Trophoblast cell (in vitro differentiated cells and primary cell): ENCODE measurements around the gene FRMPD4.

ENCODE experiments used
- DNase-seq, 2 donors: peaks; one replicate each; pipeline ENCODE4 v3.0.0-alpha.2; 2016
- H2AFZ ChIP-seq: 2 replicates; pipeline ENCODE4 v1.6.1; 2013; ENCODE audit warnings: low read length, moderate library complexity, mild to moderate bottlenecking; ENCODE audit not compliant: insufficient read depth, poor library complexity
- H2AK5ac ChIP-seq: 2 replicates; pipeline ENCODE4 v1.6.1; 2013; ENCODE audit warnings: mild to moderate bottlenecking, low read length
- H2BK120ac ChIP-seq: 2 replicates; pipeline ENCODE4 v1.6.1; 2013; ENCODE audit warnings: low read length, mild to moderate bottlenecking, moderate library complexity; ENCODE audit not compliant: insufficient read depth, poor library complexity
- H2BK12ac ChIP-seq: 2 replicates; pipeline ENCODE4 v1.6.1; 2013; ENCODE audit warnings: mild to moderate bottlenecking, low read length, moderate library complexity
- H2BK5ac ChIP-seq: 2 replicates; pipeline ENCODE4 v1.6.1; 2013; ENCODE audit warnings: low read length, low read depth, moderate library complexity, mild to moderate bottlenecking; ENCODE audit not compliant: poor library complexity
- H3K14ac ChIP-seq: 2 replicates; pipeline ENCODE4 v1.6.1; 2013; ENCODE audit warnings: mild to moderate bottlenecking, low read length
- H3K18ac ChIP-seq: 2 replicates; pipeline ENCODE4 v1.6.1; 2013; ENCODE audit warnings: mild to moderate bottlenecking, low read length
- H3K23ac ChIP-seq: 2 replicates; pipeline ENCODE4 v1.6.1; 2013; ENCODE audit warnings: low read length
- H3K27ac ChIP-seq: 2 replicates; pipeline ENCODE4 v1.5.1; 2013; ENCODE audit warnings: low read depth, mild to moderate bottlenecking, inconsistent platforms, low read length, moderate library complexity
- H3K27me3 ChIP-seq: 2 replicates; pipeline ENCODE4 v1.6.1; 2013; ENCODE audit warnings: inconsistent platforms, mild to moderate bottlenecking, low read length, moderate library complexity; ENCODE audit not compliant: insufficient read depth
- H3K36me3 ChIP-seq, 2 experiments: 1 replicate in 1 of 2; 2 replicates in 1 of 2; pipeline ENCODE4 v1.6.1; 2013; ENCODE audit warnings: low read length in 2 of 2, mild to moderate bottlenecking in 2 of 2, moderate library complexity in 1 of 2; ENCODE audit not compliant: insufficient read depth in 2 of 2, control insufficient read depth in 1 of 2
- H3K4ac ChIP-seq: 2 replicates; pipeline ENCODE4 v1.6.1; 2013; ENCODE audit warnings: low read depth, mild to moderate bottlenecking, low read length, moderate library complexity
- H3K4me1 ChIP-seq, 2 experiments: 1 replicate in 1 of 2; 2 replicates in 1 of 2; pipeline ENCODE4 v1.6.1; 2013; ENCODE audit warnings: low read length in 2 of 2, mild to moderate bottlenecking in 2 of 2, moderate library complexity in 1 of 2; ENCODE audit not compliant: insufficient read depth in 2 of 2, control insufficient read depth in 1 of 2
- H3K4me2 ChIP-seq: 2 replicates; pipeline ENCODE4 v1.6.1; 2013; ENCODE audit warnings: inconsistent platforms, mild to moderate bottlenecking, low read length, moderate library complexity
- H3K4me3 ChIP-seq: 2 replicates; pipeline ENCODE4 v1.5.1; 2013; ENCODE audit warnings: mild to moderate bottlenecking, low read depth, low read length, inconsistent platforms
- H3K79me1 ChIP-seq: one replicate; pipeline ENCODE4 v1.6.1; 2013; ENCODE audit warnings: low read length
- H3K79me2 ChIP-seq: 2 replicates; pipeline ENCODE4 v1.6.1; 2013; ENCODE audit warnings: low read length, mild to moderate bottlenecking; ENCODE audit not compliant: control insufficient read depth, insufficient read depth, poor library complexity
- H3K9ac ChIP-seq: 2 replicates; pipeline ENCODE4 v1.6.1; 2013; ENCODE audit warnings: mild to moderate bottlenecking, low read length
- H3K9me3 ChIP-seq: 2 replicates; pipeline ENCODE4 v1.6.1; 2013; ENCODE audit warnings: low read depth, mild to moderate bottlenecking, control low read depth, inconsistent platforms, low read length; ENCODE audit not compliant: insufficient read depth
- H4K12ac ChIP-seq: 2 replicates; pipeline ENCODE4 v1.6.1; 2013; ENCODE audit warnings: low read depth, mild to moderate bottlenecking, low read length, moderate library complexity
- H4K8ac ChIP-seq: 2 replicates; pipeline ENCODE4 v1.6.1; 2013; ENCODE audit warnings: low read depth, mild to moderate bottlenecking, low read length, moderate library complexity
- H4K91ac ChIP-seq: one replicate; pipeline ENCODE4 v1.6.1; 2013; ENCODE audit warnings: low read depth, mild to moderate bottlenecking, low read length, moderate library complexity
- WGBS: extraction: QIAGEN DNeasy Blood & Tissue Kit; methylation state at CpG from one replicate; pipeline ENCODE4 v1.1.7; 2013; ENCODE audit warnings: missing lambda C conversion rate; ENCODE audit not compliant: insufficient read length, insufficient coverage; ENCODE audit errors: extremely low coverage; 5-methylcytosine and 5-hydroxymethylcytosine counted together

Gene FRMPD4

GRCh38 chrX:12153317-12153716, 15.0 kb downstream of the FRMPD4 start:
- DNase-seq, result no peak
- H2AFZ ChIP-seq, result no peak overlapping the region
- no peak overlapping the region for H3K18ac ChIP-seq
- no peak overlapping the region for H3K4me3 ChIP-seq
- H4K12ac ChIP-seq, result no peak overlapping the region
- H3K9me3 ChIP-seq, result no peaks in the 10 kb centered on the region
- H3K23ac ChIP-seq, result no peak overlapping the region
- H2BK5ac ChIP-seq, result no peak overlapping the region
- no peak overlapping the region for H2BK120ac ChIP-seq
- no peak overlapping the region for H3K4ac ChIP-seq
- no peak overlapping the region for H2BK12ac ChIP-seq
- H2AK5ac ChIP-seq, result no peak overlapping the region
- H3K9ac ChIP-seq, result no peak overlapping the region
- no peaks in the 10 kb centered on the region for H3K27me3 ChIP-seq
- no peak overlapping the region for H4K8ac ChIP-seq
- no peaks in the 10 kb centered on the region for H3K4me1 ChIP-seq
- no peaks in the 10 kb centered on the region for H3K79me2 ChIP-seq
- no peaks in the 10 kb centered on the region for H3K36me3 ChIP-seq
- H3K27ac ChIP-seq, result no peak overlapping the region
- WGBS, result no CpG with 5 or more reads among the region's 4 CpGs
- H4K91ac ChIP-seq, result no peak overlapping the region
- no peaks in the 10 kb centered on the region for H3K79me1 ChIP-seq
- no peak overlapping the region for H3K4me2 ChIP-seq
- H3K14ac ChIP-seq, result no peak overlapping the region

- H4K12ac ChIP-seq, result no peak overlapping the region
- no peak overlapping the region for H3K14ac ChIP-seq
- no peak overlapping the region for H3K4me2 ChIP-seq
- no peak overlapping the region for H2BK12ac ChIP-seq
- H3K23ac ChIP-seq, result no peak overlapping the region
- no peak overlapping the region for H3K27ac ChIP-seq
- no peak overlapping the region for H3K4me3 ChIP-seq
- H3K9ac ChIP-seq, result no peak overlapping the region
- H3K18ac ChIP-seq, result no peak overlapping the region
- no peak overlapping the region for H4K8ac ChIP-seq
- H3K36me3 ChIP-seq, result no peaks in the 10 kb centered on the region
- no peak overlapping the region for H3K4ac ChIP-seq
- WGBS, result no CpG with 5 or more reads among the region's 1 CpG
- H3K27me3 ChIP-seq, result no peaks in the 10 kb centered on the region
- H2BK5ac ChIP-seq, result no peak overlapping the region
- H3K79me2 ChIP-seq, result no peaks in the 10 kb centered on the region
- H2AK5ac ChIP-seq, result no peak overlapping the region
- H4K91ac ChIP-seq, result no peak overlapping the region
- no peaks in the 10 kb centered on the region for H3K4me1 ChIP-seq
- DNase-seq, result no peak
- H3K9me3 ChIP-seq, result no peaks in the 10 kb centered on the region
- no peak overlapping the region for H2AFZ ChIP-seq
- H3K79me1 ChIP-seq, result no peaks in the 10 kb centered on the region
- no peak overlapping the region for H2BK120ac ChIP-seq
These were observed 15.5 kb downstream of the FRMPD4 start for GRCh38 chrX:12153741-12154140.

GRCh38 chrX:12159799-12160198, 21.5 kb downstream of the FRMPD4 start:
- Histone ChIP-seq H3K18ac (no peak overlapping the region), H2AFZ (no peak overlapping the region), H4K12ac (no peak overlapping the region), H3K27me3 (no peaks in the 10 kb centered on the region), H3K79me2 (no peaks in the 10 kb centered on the region), H3K27ac (no peak overlapping the region), H4K91ac (no peak overlapping the region), H3K4me3 (no peak overlapping the region), H3K79me1 (no peaks in the 10 kb centered on the region), H3K4ac (no peak overlapping the region), H2AK5ac (no peak overlapping the region), H3K23ac (no peak overlapping the region), H3K14ac (no peak overlapping the region), H2BK5ac (no peak overlapping the region), H3K4me1 (no peaks in the 10 kb centered on the region), H2BK12ac (no peak overlapping the region), H3K9me3 (no peaks in the 10 kb centered on the region), H3K36me3 (no peaks in the 10 kb centered on the region), H3K9ac (no peak overlapping the region), H4K8ac (no peak overlapping the region), H3K4me2 (no peak overlapping the region), H2BK120ac (no peak overlapping the region)
- no peak for DNase-seq
- no CpG with 5 or more reads among the region's 4 CpGs for WGBS

- no CpG with 5 or more reads among the region's 2 CpGs for WGBS
These were observed 24.1 kb downstream of the FRMPD4 start for GRCh38 chrX:12162420-12162819.

More at GRCh38 chrX:12162420-12162819, 24.1 kb downstream of the FRMPD4 start:
- H2BK12ac ChIP-seq, result no peak overlapping the region
- H3K4me3 ChIP-seq, result no peak overlapping the region
- no peaks in the 10 kb centered on the region for H3K79me1 ChIP-seq
- no peak overlapping the region for H3K18ac ChIP-seq
- no peak overlapping the region for H3K4me2 ChIP-seq
- no peak overlapping the region for H3K14ac ChIP-seq
- no peaks in the 10 kb centered on the region for H3K27me3 ChIP-seq
- H4K12ac ChIP-seq, result no peak overlapping the region
- H2BK120ac ChIP-seq, result no peak overlapping the region
- no peak overlapping the region for H2AFZ ChIP-seq
- H4K8ac ChIP-seq, result no peak overlapping the region
- H2BK5ac ChIP-seq, result no peak overlapping the region
- H2AK5ac ChIP-seq, result no peak overlapping the region
- no peaks in the 10 kb centered on the region for H3K36me3 ChIP-seq
- H3K9me3 ChIP-seq, result no peaks in the 10 kb centered on the region
- no peak for DNase-seq
- no peak overlapping the region for H4K91ac ChIP-seq
- no peak overlapping the region for H3K27ac ChIP-seq
- H3K9ac ChIP-seq, result no peak overlapping the region
- H3K4ac ChIP-seq, result no peak overlapping the region
- H3K4me1 ChIP-seq, result no peaks in the 10 kb centered on the region
- H3K79me2 ChIP-seq, result no peaks in the 10 kb centered on the region
- H3K23ac ChIP-seq, result no peak overlapping the region
